Neural crest cell (in vitro differentiated cells): ENCODE measurements around the gene IPCEF1. TPM values are rescaled to one million over a fixed set of nuclear protein-coding genes. Genes with fewer than 3 reads are reported as not detected.

Experiments used
- DNase-seq: peaks from one replicate; pipeline ENCODE4 v3.0.0; 2021; ENCODE audit warnings: low read depth, mixed read lengths, low spot score
- H3K27ac Mint-ChIP-seq: one replicate; pipeline ENCODE4 v1.8.0; 2021; ENCODE audit warnings: mild to moderate bottlenecking, mixed read lengths; ENCODE audit not compliant: unreplicated experiment
- H3K27me3 Mint-ChIP-seq: 2 replicates; pipeline ENCODE4 v1.8.0; 2021; ENCODE audit warnings: low read depth, mild to moderate bottlenecking, mixed read lengths
- H3K36me3 Mint-ChIP-seq: 2 replicates; pipeline ENCODE4 v1.8.0; 2021; ENCODE audit warnings: low read depth, mild to moderate bottlenecking, mixed read lengths
- H3K4me1 Mint-ChIP-seq: 2 replicates; pipeline ENCODE4 v1.8.0; 2021; ENCODE audit warnings: mixed read lengths
- H3K4me3 Mint-ChIP-seq: one replicate; pipeline ENCODE4 v1.8.0; 2021; ENCODE audit warnings: mild to moderate bottlenecking, mixed read lengths
- H3K9me3 Mint-ChIP-seq: 2 replicates; pipeline ENCODE4 v1.8.0; 2021; ENCODE audit warnings: mixed read lengths
- long read RNA-seq: library from polyadenylated mRNA; unstranded; transcript quantifications from one replicate; pipeline ENCODE4 v2.0.0, GENCODE V29; 2020
- total RNA-seq: library from RNA; stranded (reverse); gene quantifications from 2 replicates; pipeline ENCODE4 v1.2.1, GENCODE V29; 2021
- TF ChIP-seq, protein P1 (sequence below): fragments of 200-600 bp; sonication (generic); conservative IDR thresholded peaks from 2 replicates; pipeline ENCODE4 v1.5.0; 2021; ENCODE audit warnings: antibody characterized with exemption, mild to moderate bottlenecking

IPCEF1 gene
- 0.28 and 0.52 TPM in 2 replicates for total RNA-seq
- long read RNA-seq: 0 reads

DNA sequence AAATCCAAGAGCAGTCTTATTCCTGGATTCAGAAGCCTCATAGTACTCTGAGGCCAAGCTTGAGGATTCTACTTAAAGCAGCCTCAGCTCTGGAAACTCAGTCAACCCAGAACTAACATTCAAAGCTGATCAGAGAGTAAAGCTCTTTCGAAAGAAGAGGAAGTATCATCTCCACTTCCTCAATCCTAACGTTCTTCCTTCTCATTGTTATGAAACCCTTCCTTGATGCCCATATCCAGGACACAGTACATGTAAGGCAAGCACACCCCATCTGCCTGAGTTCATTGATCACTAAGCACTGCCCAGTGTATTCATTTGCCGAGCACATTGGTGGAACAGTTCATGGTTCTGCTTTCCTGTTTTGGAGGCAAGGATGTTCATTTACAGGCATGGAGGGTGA lies at the start of gene IPCEF1:
IPCEF1 (minus strand) TSS at position 114 of the 400 bp plus-strand sequence. CDS start 90,856 bp downstream, outside the sequence.
- H3K4me3 Mint-ChIP-seq: no peak within 1 kb of the TSS
- H3K27ac Mint-ChIP-seq: no peak within 1 kb of the TSS
- H3K36me3 Mint-ChIP-seq: no peaks in the 10 kb centered on the region
- peaks cover 16% of the 10 kb centered on the region for H3K4me1 Mint-ChIP-seq
- DNase-seq: no peak
- H3K27me3 Mint-ChIP-seq: no peaks in the 10 kb centered on the region
- H3K9me3 Mint-ChIP-seq: no peaks in the 10 kb centered on the region
- TF ChIP-seq, protein P1, sequence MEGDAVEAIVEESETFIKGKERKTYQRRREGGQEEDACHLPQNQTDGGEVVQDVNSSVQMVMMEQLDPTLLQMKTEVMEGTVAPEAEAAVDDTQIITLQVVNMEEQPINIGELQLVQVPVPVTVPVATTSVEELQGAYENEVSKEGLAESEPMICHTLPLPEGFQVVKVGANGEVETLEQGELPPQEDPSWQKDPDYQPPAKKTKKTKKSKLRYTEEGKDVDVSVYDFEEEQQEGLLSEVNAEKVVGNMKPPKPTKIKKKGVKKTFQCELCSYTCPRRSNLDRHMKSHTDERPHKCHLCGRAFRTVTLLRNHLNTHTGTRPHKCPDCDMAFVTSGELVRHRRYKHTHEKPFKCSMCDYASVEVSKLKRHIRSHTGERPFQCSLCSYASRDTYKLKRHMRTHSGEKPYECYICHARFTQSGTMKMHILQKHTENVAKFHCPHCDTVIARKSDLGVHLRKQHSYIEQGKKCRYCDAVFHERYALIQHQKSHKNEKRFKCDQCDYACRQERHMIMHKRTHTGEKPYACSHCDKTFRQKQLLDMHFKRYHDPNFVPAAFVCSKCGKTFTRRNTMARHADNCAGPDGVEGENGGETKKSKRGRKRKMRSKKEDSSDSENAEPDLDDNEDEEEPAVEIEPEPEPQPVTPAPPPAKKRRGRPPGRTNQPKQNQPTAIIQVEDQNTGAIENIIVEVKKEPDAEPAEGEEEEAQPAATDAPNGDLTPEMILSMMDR: no peak

DNA sequence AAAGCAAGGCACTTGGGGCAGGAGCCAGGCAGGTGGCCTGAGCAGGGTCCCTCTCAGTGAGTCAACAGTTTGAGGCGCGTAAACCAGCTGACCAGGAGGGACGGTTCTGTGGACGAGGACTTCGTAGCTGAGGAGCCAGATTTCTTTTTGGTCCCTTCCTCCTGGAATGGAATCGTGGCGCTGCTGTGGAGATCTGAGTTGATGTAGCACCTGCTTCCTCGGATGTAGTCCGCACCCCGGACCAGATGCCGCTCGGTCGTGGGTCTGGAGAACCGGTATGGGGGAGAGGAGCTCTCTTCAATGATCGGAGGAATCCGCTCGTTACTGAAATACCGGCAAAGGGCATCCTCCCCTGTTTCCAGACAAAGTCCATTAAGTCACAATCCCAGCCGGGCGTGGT lies 49.7 kb upstream of the IPCEF1 start:
- Mint-ChIP-seq H3K4me1 (peaks cover 11% of the 10 kb centered on the region), H3K9me3 (no peaks in the 10 kb centered on the region), H3K4me3 (no peak overlapping the region), H3K27ac (no peak overlapping the region), H3K27me3 (no peaks in the 10 kb centered on the region), H3K36me3 (peaks cover 25% of the 10 kb centered on the region)
- TF ChIP-seq, protein P1: no peak
- DNase-seq: no peak

GRCh38 chr6:154404791-154405400 lies 48.3 kb upstream of the IPCEF1 start:
- TF ChIP-seq, protein P1: no peak
- DNase-seq: no peak
- peaks cover 19% of the 10 kb centered on the region for H3K36me3 Mint-ChIP-seq
- peaks cover 3% of the 10 kb centered on the region for H3K4me1 Mint-ChIP-seq
- H3K9me3 Mint-ChIP-seq: no peaks in the 10 kb centered on the region
- H3K27ac Mint-ChIP-seq: no peak overlapping the region
- no peak overlapping the region for H3K4me3 Mint-ChIP-seq
- no peaks in the 10 kb centered on the region for H3K27me3 Mint-ChIP-seq

- H3K36me3 Mint-ChIP-seq: peaks cover 18% of the 10 kb centered on the region
- H3K4me1 Mint-ChIP-seq: peaks cover 12% of the 10 kb centered on the region
- H3K9me3 Mint-ChIP-seq: no peaks in the 10 kb centered on the region
- TF ChIP-seq, protein P1: no peak
- peak overlapping the region; percentile 43 for H3K27ac Mint-ChIP-seq
- no peak overlapping the region for H3K4me3 Mint-ChIP-seq
- no peaks in the 10 kb centered on the region for H3K27me3 Mint-ChIP-seq
- no peak for DNase-seq
These were observed 47.2 kb upstream of the IPCEF1 start for GRCh38 chr6:154403788-154404187.

GRCh38 chr6:154402081-154402780 lies 45.6 kb upstream of the IPCEF1 start:
- H3K4me1 Mint-ChIP-seq: peaks cover 24% of the 10 kb centered on the region
- no peak for DNase-seq
- H3K4me3 Mint-ChIP-seq: no peak overlapping the region
- H3K27me3 Mint-ChIP-seq: no peaks in the 10 kb centered on the region
- no peak overlapping the region for H3K27ac Mint-ChIP-seq
- no peaks in the 10 kb centered on the region for H3K9me3 Mint-ChIP-seq
- TF ChIP-seq, protein P1: no peak
- peaks cover 19% of the 10 kb centered on the region for H3K36me3 Mint-ChIP-seq
